ENCODE results near the gene MAPKAPK2. TPM values are rescaled to one million over a fixed set of nuclear protein-coding genes. Genes with fewer than 3 reads are reported as not detected.

MAPKAPK2 gene
- total RNA-seq, 1 experiment from 2014 or later, result 54.9 TPM

DNA sequence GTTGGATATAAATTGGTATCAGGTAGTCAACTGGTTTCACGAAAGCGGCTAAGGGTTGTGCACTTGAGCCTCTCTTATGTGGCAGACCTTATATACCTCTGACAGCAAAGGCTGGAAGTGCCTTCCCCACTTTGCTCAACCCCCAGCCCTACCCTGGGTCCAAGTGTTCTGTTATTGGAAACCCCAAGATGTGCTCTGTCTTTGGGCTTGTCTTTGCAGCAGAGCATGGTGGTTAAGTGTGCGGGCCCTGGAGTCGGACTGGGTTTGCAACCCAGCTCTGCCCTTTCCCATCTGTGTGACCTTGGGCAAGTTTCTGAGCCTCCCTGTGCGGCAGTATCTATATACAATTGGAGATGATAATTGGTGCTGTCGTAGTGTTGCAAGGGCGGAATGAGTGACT lies 98.8 kb downstream of the MAPKAPK2 start:
- no peaks in the 10 kb centered on the region for H3K9me3 Mint-ChIP-seq
- POLR2A ChIA-PET, result no interaction called here
- H3K27ac Mint-ChIP-seq, result no peak overlapping the region

More for the DNA sequence above, 98.8 kb downstream of the MAPKAPK2 start:
- DNase-seq (ENCODE audit: low spot score) (no peak), ATAC-seq (no peak)
- TF ChIP-seq JUN (CRISPR knock-in tag; IDR thresholded peaks at IDR 0.05) (no peak), ZNF396 (CRISPR knock-in tag; IDR thresholded peaks at IDR 0.05; ENCODE audit: borderline replicate concordance) (no peak)
- H3K27me3 Mint-ChIP-seq (ENCODE audit: low read depth), result peaks cover 3% of the 10 kb centered on the region
- no peak overlapping the region for H3K4me3 Mint-ChIP-seq
- H3K4me1 Mint-ChIP-seq, result no peaks in the 10 kb centered on the region; the same call in 1 of the 2 replicates
- CTCF ChIA-PET, result interaction anchor here (1.3 kb wide), 1 partner anchor 15 kb away, joined by 4 read pairs; no protein-coding TSS in a partner anchor
- H3K36me3 Mint-ChIP-seq, result no peaks in the 10 kb centered on the region

Other genes starting within 250 kb of the MAPKAPK2 start
- 7.8 to 8.1 TPM (median 8.0 TPM) in 3 replicates for gene IKBKE, start 214.4 kb upstream of the MAPKAPK2 start, total RNA-seq (2021)
- gene RASSF5, start 177.4 kb upstream of the MAPKAPK2 start, total RNA-seq (2021), result 1.7 to 2.1 TPM (median 1.7 TPM) in 3 replicates
- gene EIF2D, start 72.4 kb upstream of the MAPKAPK2 start, total RNA-seq (2021), result 35.7 to 36.8 TPM (median 35.9 TPM) in 3 replicates
- gene DYRK3, start 49.4 kb upstream of the MAPKAPK2 start, total RNA-seq (2021), result 6.7 to 7.8 TPM (median 6.7 TPM) in 3 replicates
- not detected in 3 replicates for gene IL19, start 85.9 kb downstream of the MAPKAPK2 start, total RNA-seq (2021)
- gene IL10, start 87.6 kb downstream of the MAPKAPK2 start, total RNA-seq (2021), result not detected in 3 replicates
- gene IL20, start 180.7 kb downstream of the MAPKAPK2 start, total RNA-seq (2021), result not detected in 3 replicates
- not detected in 3 replicates for gene IL24, start 212.5 kb downstream of the MAPKAPK2 start, total RNA-seq (2021)
- gene FCMR, start 237.0 kb downstream of the MAPKAPK2 start, total RNA-seq (2021), result 0.37 to 1.0 TPM (median 0.71 TPM) in 3 replicates